Psoas muscle (tissue), 8 donors: ENCODE measurements around the gene MX2. TPM values are rescaled to one million over a fixed set of nuclear protein-coding genes. Genes with fewer than 3 reads are reported as not detected.

ENCODE experiments used
- ATAC-seq, 4 donors: fragments of 200-7000 bp; cut with Tn5 transposase; one replicate each; pipeline ENCODE4 v1.9.1; 2020; ENCODE audit warnings: moderate library complexity in 3 of 4, mild to moderate bottlenecking in 2 of 4
- DNase-seq, 2 donors: peaks; one replicate each; pipeline ENCODE4 v3.0.0-alpha.2; 2020
- H3K27ac ChIP-seq: fragments of 200-600 bp; one replicate; pipeline ENCODE4 v1.8.0; 2022
- H3K27me3 ChIP-seq, 3 donors: fragments of 200-600 bp in 1 of 3; one replicate each; pipeline versions ENCODE4 v1.6.1 to v1.8.0; 2013 to 2022; ENCODE audit warnings: low read length in 2 of 3, mild to moderate bottlenecking in 2 of 3, moderate library complexity in 1 of 3; ENCODE audit not compliant: insufficient read depth in 3 of 3
- H3K36me3 ChIP-seq, 2 donors: fragments of 200-600 bp in 1 of 2; one replicate each; pipeline versions ENCODE4 v1.6.1 to v1.8.0; 2013 to 2022; ENCODE audit warnings: low read depth in 1 of 2, mild to moderate bottlenecking in 1 of 2, moderate library complexity in 1 of 2; ENCODE audit not compliant: insufficient read depth in 1 of 2
- H3K4me1 ChIP-seq: fragments of 200-600 bp; one replicate; pipeline ENCODE4 v1.8.0; 2022
- H3K4me3 ChIP-seq: fragments of 200-600 bp; one replicate; pipeline ENCODE4 v1.8.0; 2022; ENCODE audit warnings: mild to moderate bottlenecking
- H3K9me3 ChIP-seq: fragments of 200-600 bp; one replicate; pipeline ENCODE4 v1.8.0; 2022
- CTCF ChIP-seq: fragments of 200-600 bp; IDR thresholded peaks from one replicate; pipeline ENCODE4 v1.8.0; 2022; ENCODE audit warnings: antibody characterized with exemption
- WGBS, 3 donors: extraction: QIAGEN DNeasy Blood & Tissue Kit; methylation state at CpG; one replicate each; pipeline versions ENCODE4 v1.1.6 to v1.1.7; 2013; 5-methylcytosine and 5-hydroxymethylcytosine counted together
- intact Hi-C, 2 donors: fragments of 100-400 bp; cut with DNase I; formaldehyde crosslinking; loops; one replicate each; pipeline versions ENCODE4 v1.11.0 to v1.14.2; 2022
- polyA plus RNA-seq, 3 donors: library from polyadenylated mRNA; stranded (reverse); fragments of 200-250 nt; gene quantifications; one replicate each; pipeline ENCODE4 v1.2.3, GENCODE V29; 2013
- total RNA-seq, 4 donors: library from RNA; stranded (reverse); fragmentation: NEBNext Ultra II Directional in 2 of 4; extraction: Animal tissue kit (Norgen Biotek cat#: 25700) in 2 of 4; gene quantifications; one replicate each; pipeline versions ENCODE4 v1.2.1 to v1.2.4, GENCODE V29; 2021 to 2023
- donor health status: healthy with polysubstance abuse.
- donor health status: DM: no; HTN: no; CAD: no; lungs with moderate emphysema.
- donor health status: Bipolar disorder and iron deficiency.
- donor health status: healthy.
- donor health status: DM: yes; HTN: yes; CAD: no.
- donor health status: DM: no; HTN: no; CAD: no.
- donor health status: DM: no; HTN: no; CAD: no.
- donor health status: DM: yes; HTN: yes; CAD: no.

Gene MX2
- total and polyA plus RNA-seq, 7 donors = 1.2 to 3.6 (median 2.7) TPM

- peaks cover 6% of the 10 kb centered on the region for H3K9me3 ChIP-seq
- H3K27ac ChIP-seq = no peak overlapping the region
- H3K4me1 ChIP-seq = no peaks in the 10 kb centered on the region
- H3K27me3 ChIP-seq = peaks cover 0 to 5% (median 0%) of the 10 kb centered on the region in 3 donors
- ATAC-seq (no peak), DNase-seq (no peak)
- intact Hi-C loops = no loop called here
- TF ChIP-seq CTCF = no peak
- no peaks in the 10 kb centered on the region for H3K36me3 ChIP-seq
- H3K4me3 ChIP-seq = no peak overlapping the region
- 58 to 69% (median 64%) methylated on average over 8 of the region's 8 CpGs for WGBS, 3 donors
Measured at GRCh38 chr21:41338455-41338854, 23.4 kb upstream of the MX2 start.

GRCh38 chr21:41342035-41342434 is 19.8 kb upstream of the MX2 start:
- intact Hi-C loops = no loop called here

GRCh38 chr21:41344146-41344545 is 17.7 kb upstream of the MX2 start:
- DNase-seq (no peak), ATAC-seq (no peak)
- peaks cover 0 to 5% (median 0%) of the 10 kb centered on the region in 3 donors for H3K27me3 ChIP-seq
- no peaks in the 10 kb centered on the region for H3K4me1 ChIP-seq
- H3K9me3 ChIP-seq = peaks cover 6% of the 10 kb centered on the region
- intact Hi-C loops = no loop called here
- no peak overlapping the region for H3K27ac ChIP-seq
- no peak overlapping the region for H3K4me3 ChIP-seq
- TF ChIP-seq CTCF = no peak
- WGBS, 3 donors = 81 to 88% (median 84%) methylated on average over 9 of the region's 9 CpGs
- H3K36me3 ChIP-seq = no peaks in the 10 kb centered on the region

More at GRCh38 chr21:41342035-41342434, 19.8 kb upstream of the MX2 start:
- DNase-seq (no peak), ATAC-seq (no peak)
- Histone ChIP-seq H3K4me1 (no peaks in the 10 kb centered on the region), H3K36me3 (no peaks in the 10 kb centered on the region), H3K9me3 (peaks cover 6% of the 10 kb centered on the region), H3K4me3 (no peak overlapping the region), H3K27me3 (peaks cover 0 to 5% (median 0%) of the 10 kb centered on the region in 3 donors), H3K27ac (no peak overlapping the region)
- TF ChIP-seq CTCF = no peak
- 90 to 93% (median 92%) methylated on average over 4 of the region's 4 CpGs for WGBS, 3 donors

GRCh38 chr21:41345356-41345755 is 16.5 kb upstream of the MX2 start:
- intact Hi-C loops = no loop called here
- H3K27ac ChIP-seq = no peak overlapping the region
- DNase-seq = no peak
- no peak for ATAC-seq
- no peak for TF ChIP-seq CTCF
- H3K4me1 ChIP-seq = no peaks in the 10 kb centered on the region
- H3K9me3 ChIP-seq = peaks cover 6% of the 10 kb centered on the region
- WGBS, 3 donors = 97 to 98% (median 97%) methylated on average over 3 to 4 of the region's 4 CpGs
- no peak overlapping the region for H3K4me3 ChIP-seq
- peaks cover 0 to 5% (median 0%) of the 10 kb centered on the region in 3 donors for H3K27me3 ChIP-seq
- no peaks in the 10 kb centered on the region for H3K36me3 ChIP-seq

- H3K9me3 ChIP-seq = peaks cover 6% of the 10 kb centered on the region
- no peak overlapping the region for H3K4me3 ChIP-seq
- H3K36me3 ChIP-seq = no peaks in the 10 kb centered on the region
- TF ChIP-seq CTCF = no peak
- H3K27me3 ChIP-seq = peaks cover 0 to 5% (median 0%) of the 10 kb centered on the region in 3 donors
- H3K27ac ChIP-seq = no peak overlapping the region
- H3K4me1 ChIP-seq = no peaks in the 10 kb centered on the region
- WGBS, 3 donors = 78 to 81% (median 79%) methylated on average over 13 of the region's 13 CpGs
- ATAC-seq (no peak), DNase-seq (no peak)
- intact Hi-C loops = no loop called here
Measured at GRCh38 chr21:41345934-41346685, 15.7 kb upstream of the MX2 start.
